Ascending aorta (tissue), 2 donors: ENCODE results near the gene PRR33. TPM values are rescaled to one million over a fixed set of nuclear protein-coding genes. Genes with fewer than 3 reads are reported as not detected.

Experiments
- DNase-seq, 2 donors: peaks; one replicate each; pipeline ENCODE4 v3.0.0-alpha.2; 2019; ENCODE audit warnings: low spot score in 2 of 2
- H3K27ac ChIP-seq, 2 donors: fragments of 200-600 bp; sonication (generic); one replicate each; pipeline ENCODE4 v1.5.1; 2016 to 2017; ENCODE audit warnings: mild to moderate bottlenecking in 1 of 2
- H3K27me3 ChIP-seq: fragments of 200-600 bp; sonication (generic); one replicate; pipeline ENCODE4 v1.5.1; 2017
- H3K36me3 ChIP-seq, 2 donors: fragments of 200-600 bp; sonication (generic); one replicate each; pipeline ENCODE4 v1.5.1; 2016
- H3K4me1 ChIP-seq, 2 donors: fragments of 200-600 bp; sonication (generic); one replicate each; pipeline ENCODE4 v1.5.1; 2016 to 2017; ENCODE audit warnings: mild to moderate bottlenecking in 1 of 2
- H3K4me3 ChIP-seq, 2 donors: fragments of 200-600 bp; sonication (generic); one replicate each; pipeline ENCODE4 v1.5.1; 2016 to 2017; ENCODE audit warnings: mild to moderate bottlenecking in 1 of 2
- H3K9me3 ChIP-seq, 2 donors: fragments of 200-600 bp; sonication (generic); one replicate each; pipeline ENCODE4 v1.5.1; 2016
- CTCF ChIP-seq, 3 experiments: fragments of 200-600 bp in 2 of 3; fragments of 450-650 bp in 1 of 3; sonication (generic) in 2 of 3; IDR thresholded peaks; one replicate each; pipeline ENCODE4 v1.5.1; 2016 to 2019; ENCODE audit warnings: antibody characterized with exemption in 3 of 3, mild to moderate bottlenecking in 1 of 3, moderate library complexity in 1 of 3
- intact Hi-C: fragments of 100-400 bp; cut with DNase I; formaldehyde crosslinking; loops from one replicate; pipeline ENCODE4 v1.15.1; 2023
- total RNA-seq: library from RNA; depleted of rRNA; stranded (reverse); fragments of >200 nt; gene quantifications from one replicate; pipeline ENCODE4 v1.1.0, GENCODE V29; 2016

Gene PRR33
- total RNA-seq, 1 donor from 2014 or later, result not detected

DNA sequence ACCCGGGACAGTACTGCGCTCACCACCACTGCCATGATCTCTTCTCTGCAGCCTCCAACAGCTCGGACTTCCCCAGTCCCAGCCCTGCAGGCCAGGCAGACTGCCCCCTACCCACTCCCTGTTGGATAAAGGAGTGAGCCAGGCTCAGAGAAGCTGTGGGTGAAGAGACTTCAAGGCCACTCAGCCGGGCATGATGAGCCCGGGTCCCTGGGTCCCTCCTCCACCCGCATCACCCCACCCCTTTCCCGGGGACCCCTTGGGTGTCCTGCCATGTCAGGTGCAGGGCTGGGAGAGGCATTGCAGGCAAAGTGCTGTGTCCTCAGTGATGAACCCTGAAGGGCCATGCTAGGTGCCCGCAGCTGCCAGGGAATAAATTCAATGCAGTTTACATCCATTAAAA is 24.3 kb downstream of the PRR33 start:
- DNase-seq, result no peak
- intact Hi-C loops, result loop anchor here (10.0 kb wide), 1 partner anchor 293 kb away; the partner anchor contains the start of gene DUSP8
- Histone ChIP-seq H3K9me3 (no peaks in the 10 kb centered on the region), H3K36me3 (no peaks in the 10 kb centered on the region), H3K27me3 (no peaks in the 10 kb centered on the region), H3K4me1 (peaks cover 21 to 80% of the 10 kb centered on the region in 2 donors), H3K4me3 (no peak overlapping the region), H3K27ac (no peak overlapping the region)
- TF ChIP-seq CTCF (IDR thresholded peaks at IDR 0.05), result no peak

- Histone ChIP-seq H3K9me3 (no peaks in the 10 kb centered on the region), H3K4me1 (peaks cover 21 to 76% of the 10 kb centered on the region in 2 donors), H3K4me3 (peak overlapping the region in 1 of 2 donors; percentile 2), H3K27ac (peak overlapping the region; percentile 31 to 40), H3K36me3 (no peaks in the 10 kb centered on the region), H3K27me3 (no peaks in the 10 kb centered on the region)
- intact Hi-C loops, result loop anchor here (10.0 kb wide), 1 partner anchor 292 kb away; the partner anchor contains the start of gene DUSP8
- TF ChIP-seq CTCF (IDR thresholded peaks at IDR 0.05), result no peak
- DNase-seq, result no peak
Observed at GRCh38 chr11:1866776-1867175, 24.9 kb downstream of the PRR33 start.

DNA sequence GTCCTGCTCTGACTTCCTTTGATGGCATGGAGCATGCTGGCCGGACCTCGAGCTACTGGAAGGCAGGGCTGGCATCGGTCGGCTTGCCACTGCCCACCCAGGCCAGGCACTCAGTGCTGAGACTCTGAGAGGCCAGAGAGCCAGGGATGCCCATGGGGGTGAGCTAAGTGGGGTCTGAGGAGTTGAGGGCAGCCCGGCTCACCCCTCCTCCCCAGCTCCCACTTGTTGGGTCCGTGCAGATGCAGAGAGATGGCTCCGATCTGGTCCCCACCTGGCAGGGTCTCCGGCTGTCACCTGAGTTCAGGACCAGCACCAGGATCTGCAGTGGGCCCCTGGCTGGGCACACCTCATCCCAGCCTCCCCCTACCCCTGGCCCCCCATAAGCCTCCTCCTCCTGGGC is 25.5 kb downstream of the PRR33 start:
- Histone ChIP-seq H3K27ac (peak overlapping the region; percentile 31 to 40), H3K27me3 (no peaks in the 10 kb centered on the region), H3K9me3 (no peaks in the 10 kb centered on the region), H3K4me3 (no peak overlapping the region), H3K4me1 (peaks cover 21 to 73% of the 10 kb centered on the region in 2 donors), H3K36me3 (no peaks in the 10 kb centered on the region)
- DNase-seq, result no peak
- intact Hi-C loops, result loop anchor here (10.0 kb wide), 1 partner anchor 291 kb away; the partner anchor contains the start of gene DUSP8
- TF ChIP-seq CTCF (IDR thresholded peaks at IDR 0.05), result no peak

- Histone ChIP-seq H3K27ac (peak overlapping the region; percentile 86 to 94), H3K4me1 (peaks cover 21 to 61% of the 10 kb centered on the region in 2 donors), H3K27me3 (no peaks in the 10 kb centered on the region), H3K9me3 (no peaks in the 10 kb centered on the region), H3K4me3 (peak overlapping the region; percentile 32 to 34), H3K36me3 (no peaks in the 10 kb centered on the region)
- no peak for TF ChIP-seq CTCF (IDR thresholded peaks at IDR 0.05)
- DNase-seq, result no peak
- intact Hi-C loops, result loop anchor here (1.0 to 10.0 kb wide), 4 partner anchors 38 to 962 kb away; partner anchors contain the start of gene DUSP8
Observed at GRCh38 chr11:1864831-1865665, 26.6 kb downstream of the PRR33 start.

DNA sequence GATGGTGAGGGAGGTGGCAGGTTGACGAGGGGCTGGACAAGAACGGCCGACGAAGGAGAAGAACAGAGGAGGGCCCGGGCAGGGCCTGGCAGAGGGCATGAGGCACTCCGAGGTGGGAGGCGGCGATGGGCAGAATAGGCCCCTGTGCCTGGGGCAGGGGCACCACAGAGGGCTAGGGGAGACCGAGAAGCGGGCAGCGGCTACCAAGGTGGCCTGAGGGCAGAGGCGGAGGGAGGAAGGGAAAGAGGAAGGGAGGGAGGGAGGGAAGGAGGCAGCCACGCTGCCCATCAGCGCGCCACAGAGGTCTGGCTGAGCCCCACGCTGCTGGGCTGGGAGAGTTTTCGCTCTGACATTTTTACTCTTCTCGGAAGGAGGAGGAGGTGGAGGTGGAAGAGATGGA is 27.5 kb downstream of the PRR33 start:
- peaks cover 17 to 53% of the 10 kb centered on the region in 2 donors for H3K4me1 ChIP-seq
- no peak for TF ChIP-seq CTCF (IDR thresholded peaks at IDR 0.05)
- intact Hi-C loops, result loop anchor here (1.0 to 10.0 kb wide), 4 partner anchors 37 to 963 kb away; partner anchors contain the start of gene DUSP8
- peak overlapping the region; percentile 86 to 94 for H3K27ac ChIP-seq
- peak overlapping the region; percentile 32 to 34 for H3K4me3 ChIP-seq
- DNase-seq, result no peak
- no peaks in the 10 kb centered on the region for H3K36me3 ChIP-seq
- H3K27me3 ChIP-seq, result no peaks in the 10 kb centered on the region
- H3K9me3 ChIP-seq, result no peaks in the 10 kb centered on the region
